Activated CD4-positive, alpha-beta T cell treated with anti-CD3 and anti-CD28 coated beads, Interleukin-2, amount 10 ng/mL, durations not matched to agents 7 days and 5 days (primary cell): ENCODE results near the gene MDFIC. TPM values are rescaled to one million over a fixed set of nuclear protein-coding genes. Genes with fewer than 3 reads are reported as not detected.

Experiments used
- CTCF ChIA-PET: fragments of 350-600 bp; sonication (Branson Sonifier 250); formaldehyde crosslinking; loops from one replicate; lab custom pipeline; 2021; ENCODE audit warnings: antibody characterized with exemption; lab: Charles Lee
- POLR2A ChIA-PET: fragments of 350-600 bp; sonication (Branson Sonifier 250); formaldehyde crosslinking; loops from one replicate; lab custom pipeline; 2021; ENCODE audit warnings: antibody characterized with exemption; lab: Charles Lee
- DNase-seq: peaks from one replicate; pipeline ENCODE4 v3.0.0-alpha.2; 2020
- H3K27ac Mint-ChIP-seq: one replicate; pipeline ENCODE4 v1.8.0; 2021; ENCODE audit warnings: mild to moderate bottlenecking, moderate library complexity, mixed read lengths
- H3K27me3 Mint-ChIP-seq: one replicate; pipeline ENCODE4 v1.8.0; 2021; ENCODE audit warnings: mixed read lengths
- H3K36me3 Mint-ChIP-seq: one replicate; pipeline ENCODE4 v1.8.0; 2021; ENCODE audit warnings: low read depth, mixed read lengths
- H3K4me1 Mint-ChIP-seq: one replicate; pipeline ENCODE4 v1.8.0; 2021; ENCODE audit warnings: mixed read lengths
- H3K4me3 Mint-ChIP-seq: one replicate; pipeline ENCODE4 v1.8.0; 2021; ENCODE audit warnings: mild to moderate bottlenecking, moderate library complexity, mixed read lengths
- H3K9me3 Mint-ChIP-seq: one replicate; pipeline ENCODE4 v1.8.0; 2021; ENCODE audit warnings: mixed read lengths
- total RNA-seq, 2 experiments: library from RNA; stranded (reverse); gene quantifications; one replicate each; pipeline ENCODE4 v1.2.3, GENCODE V29; 2021

MDFIC gene
- total RNA-seq, 2 experiments from 2014 or later, result 75.4 to 91.2 TPM

GRCh38 chr7:114969096-114969495 is 47.2 kb downstream of the MDFIC start:
- peaks cover 5% of the 10 kb centered on the region for H3K9me3 Mint-ChIP-seq
- H3K36me3 Mint-ChIP-seq, result peaks cover 46% of the 10 kb centered on the region
- POLR2A ChIA-PET, result no interaction called here
- DNase-seq, result no peak
- peaks cover 38% of the 10 kb centered on the region for H3K4me1 Mint-ChIP-seq
- no peak overlapping the region for H3K4me3 Mint-ChIP-seq
- H3K27me3 Mint-ChIP-seq, result no peaks in the 10 kb centered on the region
- H3K27ac Mint-ChIP-seq, result no peak overlapping the region
- CTCF ChIA-PET, result no interaction called here

- Mint-ChIP-seq H3K4me3 (no peak overlapping the region), H3K36me3 (peaks cover 41% of the 10 kb centered on the region), H3K27ac (no peak overlapping the region), H3K9me3 (no peaks in the 10 kb centered on the region), H3K27me3 (no peaks in the 10 kb centered on the region), H3K4me1 (peaks cover 38% of the 10 kb centered on the region)
- CTCF ChIA-PET, result no interaction called here
- DNase-seq, result no peak
- POLR2A ChIA-PET, result no interaction called here
Observed at GRCh38 chr7:114970308-114970707, 48.4 kb downstream of the MDFIC start.

GRCh38 chr7:114970732-114971131 is 48.8 kb downstream of the MDFIC start:
- H3K9me3 Mint-ChIP-seq, result no peaks in the 10 kb centered on the region
- H3K4me1 Mint-ChIP-seq, result peaks cover 36% of the 10 kb centered on the region
- no peak overlapping the region for H3K4me3 Mint-ChIP-seq
- DNase-seq, result no peak
- ChIA-PET POLR2A (no interaction called here), CTCF (no interaction called here)
- no peaks in the 10 kb centered on the region for H3K27me3 Mint-ChIP-seq
- H3K27ac Mint-ChIP-seq, result no peak overlapping the region
- H3K36me3 Mint-ChIP-seq, result peaks cover 37% of the 10 kb centered on the region

GRCh38 chr7:114972567-114972966 is 50.7 kb downstream of the MDFIC start:
- Mint-ChIP-seq H3K27me3 (no peaks in the 10 kb centered on the region), H3K4me1 (peaks cover 34% of the 10 kb centered on the region), H3K27ac (no peak overlapping the region)

GRCh38 chr7:114973147-114973546 is 51.3 kb downstream of the MDFIC start:
- ChIA-PET POLR2A (no interaction called here), CTCF (no interaction called here)
- Mint-ChIP-seq H3K4me1 (peaks cover 36% of the 10 kb centered on the region), H3K36me3 (peaks cover 30% of the 10 kb centered on the region), H3K4me3 (no peak overlapping the region), H3K9me3 (no peaks in the 10 kb centered on the region), H3K27ac (no peak overlapping the region), H3K27me3 (no peaks in the 10 kb centered on the region)
- no peak for DNase-seq

More at GRCh38 chr7:114972567-114972966, 50.7 kb downstream of the MDFIC start:
- CTCF ChIA-PET, result no interaction called here
- peaks cover 30% of the 10 kb centered on the region for H3K36me3 Mint-ChIP-seq
- H3K4me3 Mint-ChIP-seq, result no peak overlapping the region
- H3K9me3 Mint-ChIP-seq, result no peaks in the 10 kb centered on the region
- POLR2A ChIA-PET, result no interaction called here
- DNase-seq, result no peak

GRCh38 chr7:114975401-114975800 is 53.5 kb downstream of the MDFIC start:
- no peak overlapping the region for H3K27ac Mint-ChIP-seq
- H3K4me1 Mint-ChIP-seq, result peaks cover 42% of the 10 kb centered on the region
- H3K27me3 Mint-ChIP-seq, result no peaks in the 10 kb centered on the region
- CTCF ChIA-PET, result no interaction called here
- H3K36me3 Mint-ChIP-seq, result peaks cover 32% of the 10 kb centered on the region
- DNase-seq, result no peak
- no peak overlapping the region for H3K4me3 Mint-ChIP-seq
- H3K9me3 Mint-ChIP-seq, result no peaks in the 10 kb centered on the region
- POLR2A ChIA-PET, result no interaction called here

GRCh38 chr7:114976666-114977065 is 54.8 kb downstream of the MDFIC start:
- POLR2A ChIA-PET, result interaction anchor here (0.6 kb wide), 1 partner anchor 36 kb away, joined by 3 read pairs; no protein-coding TSS in a partner anchor
- H3K27ac Mint-ChIP-seq, result no peak overlapping the region

GRCh38 chr7:114977277-114977676 is 55.4 kb downstream of the MDFIC start:
- Mint-ChIP-seq H3K9me3 (peaks cover 2% of the 10 kb centered on the region), H3K27me3 (no peaks in the 10 kb centered on the region), H3K4me1 (peaks cover 51% of the 10 kb centered on the region), H3K4me3 (no peak overlapping the region), H3K27ac (no peak overlapping the region), H3K36me3 (peaks cover 37% of the 10 kb centered on the region)
- DNase-seq, result no peak
- POLR2A ChIA-PET, result interaction anchor here (0.6 kb wide), 1 partner anchor 36 kb away, joined by 3 read pairs; no protein-coding TSS in a partner anchor
- CTCF ChIA-PET, result no interaction called here

More at GRCh38 chr7:114976666-114977065, 54.8 kb downstream of the MDFIC start:
- no peaks in the 10 kb centered on the region for H3K9me3 Mint-ChIP-seq
- H3K4me3 Mint-ChIP-seq, result no peak overlapping the region
- H3K36me3 Mint-ChIP-seq, result peaks cover 37% of the 10 kb centered on the region
- CTCF ChIA-PET, result no interaction called here
- H3K4me1 Mint-ChIP-seq, result peaks cover 48% of the 10 kb centered on the region
- DNase-seq, result no peak
- no peaks in the 10 kb centered on the region for H3K27me3 Mint-ChIP-seq

- ChIA-PET POLR2A (no interaction called here), CTCF (no interaction called here)
- Mint-ChIP-seq H3K4me1 (peaks cover 44% of the 10 kb centered on the region), H3K9me3 (peaks cover 2% of the 10 kb centered on the region), H3K27ac (no peak overlapping the region), H3K4me3 (no peak overlapping the region), H3K36me3 (peaks cover 48% of the 10 kb centered on the region), H3K27me3 (no peaks in the 10 kb centered on the region)
- no peak for DNase-seq
Observed at GRCh38 chr7:114979388-114979787, 57.5 kb downstream of the MDFIC start.

GRCh38 chr7:114979803-114980507 is 58.1 kb downstream of the MDFIC start:
- Mint-ChIP-seq H3K27ac (no peak overlapping the region), H3K27me3 (no peaks in the 10 kb centered on the region), H3K36me3 (peaks cover 50% of the 10 kb centered on the region), H3K4me3 (no peak overlapping the region), H3K9me3 (peaks cover 2% of the 10 kb centered on the region), H3K4me1 (peaks cover 41% of the 10 kb centered on the region)
- ChIA-PET POLR2A (no interaction called here), CTCF (no interaction called here)
- DNase-seq, result no peak

- ChIA-PET POLR2A (no interaction called here), CTCF (no interaction called here)
- Mint-ChIP-seq H3K4me3 (peak overlapping the region; percentile 7), H3K4me1 (peaks cover 34% of the 10 kb centered on the region), H3K27ac (peak overlapping the region; percentile 80), H3K27me3 (no peaks in the 10 kb centered on the region), H3K9me3 (peaks cover 2% of the 10 kb centered on the region), H3K36me3 (peaks cover 61% of the 10 kb centered on the region)
- no peak for DNase-seq
Observed at GRCh38 chr7:114981323-114981722, 59.4 kb downstream of the MDFIC start.

GRCh38 chr7:114985116-114985715 is 63.3 kb downstream of the MDFIC start:
- H3K36me3 Mint-ChIP-seq, result peaks cover 60% of the 10 kb centered on the region
- DNase-seq, result no peak
- ChIA-PET POLR2A (no interaction called here), CTCF (no interaction called here)
- no peak overlapping the region for H3K27ac Mint-ChIP-seq
- H3K27me3 Mint-ChIP-seq, result no peaks in the 10 kb centered on the region
- peaks cover 4% of the 10 kb centered on the region for H3K9me3 Mint-ChIP-seq
- H3K4me1 Mint-ChIP-seq, result peaks cover 24% of the 10 kb centered on the region
- no peak overlapping the region for H3K4me3 Mint-ChIP-seq
